A673 (cell line): ENCODE measurements around the gene ATP2B2.

ENCODE experiments used
- EZH2 ChIP-seq: fragments of 200-600 bp; sonication (generic); IDR thresholded peaks from 2 replicates; pipeline ENCODE4 v1.6.1; 2017; ENCODE audit warnings: borderline replicate concordance, low read depth, mild to moderate bottlenecking, mixed read lengths, antibody characterized with exemption, low read length; ENCODE audit not compliant: poor library complexity, severe bottlenecking
- TF ChIP-seq, protein P1 (sequence below): fragments of 300-800, 200-600 bp; sonication (generic); conservative IDR thresholded peaks from 2 replicates; pipeline ENCODE4 v1.5.1; 2017; ENCODE audit warnings: low read depth, mild to moderate bottlenecking, antibody characterized with exemption, low read length, moderate library complexity, mixed read lengths

GRCh38 chr3:10529809-10530208 is 24.4 kb upstream of the ATP2B2 start:
- TF ChIP-seq, protein P1, sequence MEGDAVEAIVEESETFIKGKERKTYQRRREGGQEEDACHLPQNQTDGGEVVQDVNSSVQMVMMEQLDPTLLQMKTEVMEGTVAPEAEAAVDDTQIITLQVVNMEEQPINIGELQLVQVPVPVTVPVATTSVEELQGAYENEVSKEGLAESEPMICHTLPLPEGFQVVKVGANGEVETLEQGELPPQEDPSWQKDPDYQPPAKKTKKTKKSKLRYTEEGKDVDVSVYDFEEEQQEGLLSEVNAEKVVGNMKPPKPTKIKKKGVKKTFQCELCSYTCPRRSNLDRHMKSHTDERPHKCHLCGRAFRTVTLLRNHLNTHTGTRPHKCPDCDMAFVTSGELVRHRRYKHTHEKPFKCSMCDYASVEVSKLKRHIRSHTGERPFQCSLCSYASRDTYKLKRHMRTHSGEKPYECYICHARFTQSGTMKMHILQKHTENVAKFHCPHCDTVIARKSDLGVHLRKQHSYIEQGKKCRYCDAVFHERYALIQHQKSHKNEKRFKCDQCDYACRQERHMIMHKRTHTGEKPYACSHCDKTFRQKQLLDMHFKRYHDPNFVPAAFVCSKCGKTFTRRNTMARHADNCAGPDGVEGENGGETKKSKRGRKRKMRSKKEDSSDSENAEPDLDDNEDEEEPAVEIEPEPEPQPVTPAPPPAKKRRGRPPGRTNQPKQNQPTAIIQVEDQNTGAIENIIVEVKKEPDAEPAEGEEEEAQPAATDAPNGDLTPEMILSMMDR: no peak
- TF ChIP-seq EZH2: no peak
